ENCODE data around the gene PDE4D. TPM values are rescaled to one million over a fixed set of nuclear protein-coding genes. Genes with fewer than 3 reads are reported as not detected.

Gene PDE4D
- total RNA-seq, 1 experiment from 2014 or later, result 2.1 TPM

DNA sequence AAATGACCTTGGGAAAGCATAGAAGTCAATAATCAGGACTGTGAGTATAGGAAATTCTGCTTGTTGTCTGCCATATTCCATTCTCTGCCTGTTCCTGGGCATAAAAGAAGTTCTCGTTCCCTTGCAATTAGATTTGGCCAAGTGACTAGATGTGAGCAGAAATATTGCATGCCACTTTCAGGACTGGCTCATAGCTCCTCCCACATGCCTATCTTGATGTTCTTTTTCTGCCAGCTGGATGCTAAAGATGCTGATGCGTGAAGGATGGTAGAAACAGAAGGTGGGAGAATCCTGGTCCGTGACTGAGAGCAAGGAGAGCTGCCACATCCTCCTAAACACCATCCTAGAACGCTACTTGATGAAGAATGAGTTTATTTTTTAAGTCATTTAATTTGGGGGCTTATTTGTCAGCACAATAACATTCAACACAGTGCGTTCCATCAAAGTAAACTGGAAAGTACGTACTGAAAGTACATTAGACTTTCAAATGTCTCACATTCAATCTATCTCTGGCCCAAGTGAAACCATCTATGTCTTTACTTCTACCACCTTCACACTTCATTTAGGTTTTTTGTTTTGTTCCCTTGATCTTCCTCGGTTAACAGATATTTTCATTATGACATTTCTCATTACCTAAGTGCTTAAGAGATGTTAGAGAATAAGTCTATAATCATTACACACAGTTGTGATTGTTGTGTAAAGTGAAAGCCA lies 662.1 kb downstream of the PDE4D start:
- H3K56ac ChIP-seq (ENCODE audit: insufficient read length, low read depth, low read length), result no peak overlapping the region
- H3K4me1 ChIP-seq (ENCODE audit: insufficient read depth, low read length), result no peaks in the 10 kb centered on the region
- H2BK5ac ChIP-seq (ENCODE audit: insufficient read length, low read length), result no peak overlapping the region
- H3K79me2 ChIP-seq (ENCODE audit: insufficient read depth, low read length), result no peaks in the 10 kb centered on the region
- no peaks in the 10 kb centered on the region for H4K20me1 ChIP-seq (ENCODE audit: control insufficient read depth, insufficient read depth, insufficient read length)
- H3K27me3 ChIP-seq (ENCODE audit: insufficient read depth, low read length), result no peaks in the 10 kb centered on the region
- no peak overlapping the region for H2BK12ac ChIP-seq (ENCODE audit: insufficient read length, low read depth, low read length)
- H2BK120ac ChIP-seq (ENCODE audit: low read depth, low read length, poor library complexity, severe bottlenecking), result no peak overlapping the region
- no peak overlapping the region for H4K5ac ChIP-seq (ENCODE audit: insufficient read length, low read depth, low read length)
- H3K36me3 Mint-ChIP-seq (ENCODE audit: insufficient read depth in 1 of 3, low read depth in 3 of 3), result no peaks in the 10 kb centered on the region
- no peaks in the 10 kb centered on the region for H3K79me1 ChIP-seq (ENCODE audit: insufficient read depth, low read depth, low read length, poor library complexity, severe bottlenecking)
- no peak overlapping the region for H4K91ac ChIP-seq (ENCODE audit: insufficient read length, low read depth, low read length)
- no peaks in the 10 kb centered on the region for H3K9me3 Mint-ChIP-seq
- DNase-seq, result no peak
- H2AFZ ChIP-seq (ENCODE audit: low read length), result no peak overlapping the region
- H2AK5ac ChIP-seq (ENCODE audit: insufficient read length, low read length), result no peak overlapping the region
- H3K23ac ChIP-seq (ENCODE audit: insufficient read length, low read depth, low read length), result no peak overlapping the region
- H2BK20ac ChIP-seq (ENCODE audit: low read depth, low read length, poor library complexity, severe bottlenecking), result no peak overlapping the region
- H3K4me3 Mint-ChIP-seq, result no peak overlapping the region
- no peak overlapping the region for H2BK15ac ChIP-seq (ENCODE audit: low read depth, low read length)
- no peak overlapping the region for H3K4me2 ChIP-seq (ENCODE audit: insufficient read depth, insufficient read length, low read length)
- H3K14ac ChIP-seq (ENCODE audit: insufficient read depth, low read length), result no peak overlapping the region
- no peak overlapping the region for H3K27ac Mint-ChIP-seq
- no peak overlapping the region for H3K4ac ChIP-seq (ENCODE audit: low read depth, low read length)
- H3K4me1 Mint-ChIP-seq, result no peaks in the 10 kb centered on the region
- H4K8ac ChIP-seq (replicated peaks; ENCODE audit: insufficient read length, low read depth, low read length), result no peak overlapping the region
- H3K18ac ChIP-seq (ENCODE audit: insufficient read length, low read depth, low read length), result no peak overlapping the region
- no CpG with 5 or more reads among the region's 7 CpGs for WGBS (ENCODE audit: extremely low coverage, insufficient read length, low lambda C conversion rate)
- no peak overlapping the region for H3K9ac ChIP-seq (ENCODE audit: extremely low read depth, insufficient read length, low read length)
- no peaks in the 10 kb centered on the region for H3K23me2 ChIP-seq (ENCODE audit: insufficient read length, low read depth, low read length, poor library complexity, severe bottlenecking)
- no peaks in the 10 kb centered on the region for H3K27me3 Mint-ChIP-seq (ENCODE audit: low read depth)
- no peak overlapping the region for H3T11ph ChIP-seq (ENCODE audit: low read length)
- H3K9me3 ChIP-seq (ENCODE audit: control insufficient read depth, low read depth, low read length), result no peaks in the 10 kb centered on the region
- TF ChIP-seq, protein P1, sequence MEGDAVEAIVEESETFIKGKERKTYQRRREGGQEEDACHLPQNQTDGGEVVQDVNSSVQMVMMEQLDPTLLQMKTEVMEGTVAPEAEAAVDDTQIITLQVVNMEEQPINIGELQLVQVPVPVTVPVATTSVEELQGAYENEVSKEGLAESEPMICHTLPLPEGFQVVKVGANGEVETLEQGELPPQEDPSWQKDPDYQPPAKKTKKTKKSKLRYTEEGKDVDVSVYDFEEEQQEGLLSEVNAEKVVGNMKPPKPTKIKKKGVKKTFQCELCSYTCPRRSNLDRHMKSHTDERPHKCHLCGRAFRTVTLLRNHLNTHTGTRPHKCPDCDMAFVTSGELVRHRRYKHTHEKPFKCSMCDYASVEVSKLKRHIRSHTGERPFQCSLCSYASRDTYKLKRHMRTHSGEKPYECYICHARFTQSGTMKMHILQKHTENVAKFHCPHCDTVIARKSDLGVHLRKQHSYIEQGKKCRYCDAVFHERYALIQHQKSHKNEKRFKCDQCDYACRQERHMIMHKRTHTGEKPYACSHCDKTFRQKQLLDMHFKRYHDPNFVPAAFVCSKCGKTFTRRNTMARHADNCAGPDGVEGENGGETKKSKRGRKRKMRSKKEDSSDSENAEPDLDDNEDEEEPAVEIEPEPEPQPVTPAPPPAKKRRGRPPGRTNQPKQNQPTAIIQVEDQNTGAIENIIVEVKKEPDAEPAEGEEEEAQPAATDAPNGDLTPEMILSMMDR (conservative IDR thresholded peaks at IDR 0.05), result no peak
- no peak overlapping the region for H3K27ac ChIP-seq (ENCODE audit: insufficient read length, low read depth, low read length)
